COLO668 (cell line): ENCODE measurements around the gene DYNLT2.
"Not testable (repeated sequence)": the region's sequence is repeated elsewhere in the genome, so short reads cannot be mapped to it uniquely, and the experiment has no call there.

Source experiments
- DNase-seq: peaks from one replicate; lab custom pipeline; 2025; ENCODE audit not compliant: unreplicated experiment; lab: John Stamatoyannopoulos, UW

The DYNLT2 gene

DNA sequence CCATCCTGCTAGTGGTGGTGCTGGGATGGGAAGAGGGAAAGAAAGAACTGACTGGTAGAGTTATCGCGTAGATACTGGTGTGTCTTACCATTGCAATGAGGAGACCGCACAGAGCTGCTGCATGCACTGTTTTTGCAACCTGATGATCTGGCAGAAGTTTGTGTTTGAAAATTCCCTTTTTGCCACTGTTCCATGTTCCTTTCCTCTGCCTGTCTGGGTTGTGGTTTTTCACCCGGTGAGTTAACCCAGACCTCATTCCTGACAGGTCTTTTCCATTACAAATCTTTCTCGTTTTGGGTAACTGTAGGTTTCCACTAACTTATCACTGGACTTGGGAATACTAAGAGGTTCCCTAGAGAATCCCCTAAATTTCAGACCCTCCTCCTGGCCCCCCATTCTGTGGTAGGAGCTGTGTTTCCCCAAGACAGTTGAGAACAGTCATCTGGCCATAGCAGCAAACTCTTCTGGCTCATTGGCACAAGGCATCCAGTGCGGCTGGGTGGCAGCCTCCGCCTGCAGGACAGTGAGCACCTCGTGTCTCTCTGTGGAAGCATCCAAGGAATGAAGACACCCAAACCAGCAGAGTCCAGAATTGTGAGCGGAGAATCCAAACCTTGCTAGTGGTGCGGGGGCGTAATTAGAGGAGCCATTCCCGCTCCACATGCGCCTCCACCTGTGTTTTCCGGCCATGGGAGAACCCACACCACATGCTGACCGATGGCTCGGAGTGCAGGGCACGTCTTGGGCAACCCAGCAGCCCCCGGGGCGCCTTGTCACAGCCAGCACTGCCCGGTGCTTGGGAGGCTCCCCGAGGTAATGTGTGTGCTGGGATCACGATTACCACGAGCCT lies 32.8 kb upstream of the DYNLT2 start:
- no peak for DNase-seq

DNA sequence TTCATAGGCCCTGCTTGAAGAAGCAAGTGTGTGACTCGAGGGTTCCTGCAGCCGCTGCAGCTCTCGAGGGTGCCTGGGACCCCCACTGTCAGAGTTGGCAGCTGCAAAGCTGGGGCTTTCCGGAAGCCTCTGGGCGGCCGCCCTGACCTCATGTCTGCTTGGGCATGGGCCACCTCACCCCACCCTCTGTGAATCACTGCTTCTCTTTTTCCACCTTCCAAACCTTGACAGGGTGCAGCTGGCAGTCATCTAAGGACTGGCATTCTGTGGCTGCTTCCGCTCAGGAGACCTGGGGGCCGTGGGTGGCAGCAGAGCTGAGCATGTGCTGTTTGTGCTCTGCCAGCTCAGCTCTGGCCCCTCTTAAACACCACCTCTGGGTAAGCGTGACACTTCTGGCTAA lies 32.0 kb upstream of the DYNLT2 start:
- DNase-seq = no peak

DNA sequence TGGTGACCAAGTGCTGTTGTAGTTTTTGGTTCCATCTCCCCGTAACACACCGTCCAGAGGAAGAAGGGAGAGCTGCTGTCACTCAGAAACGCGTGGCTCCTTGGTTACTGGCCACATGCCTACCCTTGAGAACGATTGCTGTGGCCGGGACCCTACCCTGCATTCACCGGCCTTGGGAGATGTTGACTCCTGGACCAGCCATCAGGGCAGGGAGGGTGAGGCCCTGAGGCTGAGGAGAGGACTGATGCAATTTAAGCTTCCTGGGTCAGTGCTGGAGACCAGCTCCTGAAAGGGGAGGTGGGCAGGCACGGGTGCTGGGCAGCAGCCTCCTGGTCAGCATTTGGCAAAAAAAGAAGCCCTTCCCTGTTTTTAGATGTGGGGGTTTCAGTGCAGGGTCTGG lies 31.6 kb upstream of the DYNLT2 start:
- no peak for DNase-seq

DNA sequence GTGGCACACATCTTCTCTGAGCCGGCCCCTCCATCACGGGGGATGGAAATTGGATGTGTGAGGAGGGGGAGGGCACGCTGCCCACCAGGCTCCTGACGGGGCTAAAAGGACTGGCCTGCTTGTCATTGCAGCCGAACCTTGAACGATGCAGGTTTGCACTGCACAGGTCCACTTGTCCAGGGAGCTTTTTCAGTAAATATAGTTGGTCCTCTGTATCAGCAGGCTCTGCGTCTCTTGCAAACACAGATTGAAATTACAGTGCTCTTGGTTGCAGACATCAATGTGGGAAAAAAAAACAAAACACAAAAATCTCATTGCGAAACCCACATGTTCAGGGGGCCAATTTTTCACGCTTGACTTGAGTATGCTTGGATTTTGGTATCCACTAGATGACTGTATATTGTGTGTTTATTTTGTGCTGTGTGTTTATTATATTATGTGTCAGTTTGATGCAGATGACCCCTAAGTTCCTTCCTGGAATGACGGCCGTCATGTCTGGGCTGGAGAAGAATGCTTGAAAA lies 29.3 kb upstream of the DYNLT2 start:
- no peak for DNase-seq

DNA sequence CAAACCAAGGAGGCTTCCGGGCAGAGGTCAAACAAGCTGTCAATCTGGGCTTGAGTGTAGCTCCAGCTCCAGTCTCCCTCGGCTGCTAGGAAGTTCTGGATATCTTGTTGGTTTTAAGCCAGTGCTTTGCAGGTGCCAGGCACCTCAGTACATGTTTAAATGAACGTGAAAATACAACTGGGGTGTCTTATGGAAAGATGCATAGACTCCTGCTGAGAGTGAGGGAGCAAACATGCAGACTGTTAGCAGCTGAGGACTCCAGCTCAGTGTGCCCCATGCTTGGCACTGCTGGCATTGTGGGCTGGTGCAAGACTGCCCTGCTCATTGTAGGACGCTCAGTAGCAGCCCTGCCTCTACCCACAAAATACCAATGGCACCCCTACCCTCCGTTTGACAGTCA lies 28.5 kb upstream of the DYNLT2 start:
- DNase-seq = no peak

DNA sequence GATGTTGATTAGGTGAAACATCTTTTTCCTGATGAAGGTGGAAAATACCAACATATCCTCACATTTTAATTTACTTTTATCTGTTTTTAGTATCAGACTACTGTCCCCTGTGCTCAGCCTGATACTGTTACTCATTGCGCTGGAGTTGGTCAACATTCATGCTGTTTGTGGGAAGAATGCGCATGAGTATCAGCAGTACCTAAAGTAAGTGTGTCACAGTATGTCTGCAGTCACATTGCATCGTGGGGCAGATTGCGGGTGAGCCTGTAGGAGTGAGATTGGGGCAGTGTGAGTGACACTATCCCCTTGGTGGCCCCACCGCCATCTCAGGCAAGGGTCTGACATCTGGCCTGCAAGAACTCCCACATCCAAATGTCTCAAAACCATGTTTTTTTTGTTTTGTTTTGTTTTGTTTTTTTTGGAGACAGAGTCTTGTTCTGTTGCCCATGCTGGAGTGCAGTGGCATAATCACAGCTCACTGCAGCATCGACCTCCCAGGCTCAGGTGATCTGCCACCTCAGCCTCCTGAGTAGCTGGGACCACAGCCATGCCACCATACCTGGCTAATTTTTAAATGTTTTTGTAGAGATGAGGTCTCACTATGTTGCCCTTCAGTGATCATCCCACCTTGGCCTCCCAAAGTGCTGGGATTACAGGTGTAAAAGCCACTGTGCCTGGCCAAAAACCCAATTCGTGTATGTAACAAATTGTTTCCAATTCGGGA lies 27.9 kb upstream of the DYNLT2 start:
- no peak for DNase-seq

DNA sequence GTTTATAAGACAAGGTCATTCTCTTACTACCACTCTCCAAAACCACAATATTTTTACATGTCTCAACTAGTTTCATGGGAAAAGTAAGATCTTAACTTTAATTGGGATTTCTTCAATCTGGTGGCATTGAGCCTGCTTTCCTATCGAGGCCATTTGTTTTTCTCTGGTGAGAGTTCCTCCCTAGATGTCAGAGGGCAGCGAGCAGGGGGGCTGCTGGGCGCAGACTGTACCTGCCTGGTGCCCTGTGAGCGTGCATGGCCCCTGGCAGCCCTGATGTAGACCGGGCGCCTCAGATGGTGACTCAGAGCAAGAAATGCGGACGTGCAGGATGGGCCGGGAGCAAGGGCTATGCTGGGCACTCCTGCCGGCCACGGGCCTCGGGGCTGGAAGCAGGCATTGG lies 27.3 kb upstream of the DYNLT2 start:
- no peak for DNase-seq

DNA sequence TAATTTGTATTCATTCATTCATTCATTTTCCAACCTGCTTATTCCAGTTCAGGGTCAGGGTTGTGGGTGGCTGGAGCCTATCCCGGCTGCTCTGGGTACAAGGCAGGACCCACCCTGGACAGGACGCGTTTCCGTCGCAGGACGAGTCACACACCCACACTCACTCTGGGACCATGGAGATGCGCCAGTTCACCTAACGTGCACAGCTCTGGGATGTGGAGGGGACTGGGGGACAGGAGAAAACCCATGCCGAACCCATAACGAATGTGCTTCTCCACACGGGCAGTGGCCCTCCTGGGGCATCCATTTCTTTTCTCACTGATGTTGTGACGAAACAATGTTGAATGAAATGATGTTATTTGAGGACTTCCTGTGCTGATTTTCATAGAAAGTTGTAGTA lies 26.5 kb upstream of the DYNLT2 start:
- DNase-seq = no peak

DNA sequence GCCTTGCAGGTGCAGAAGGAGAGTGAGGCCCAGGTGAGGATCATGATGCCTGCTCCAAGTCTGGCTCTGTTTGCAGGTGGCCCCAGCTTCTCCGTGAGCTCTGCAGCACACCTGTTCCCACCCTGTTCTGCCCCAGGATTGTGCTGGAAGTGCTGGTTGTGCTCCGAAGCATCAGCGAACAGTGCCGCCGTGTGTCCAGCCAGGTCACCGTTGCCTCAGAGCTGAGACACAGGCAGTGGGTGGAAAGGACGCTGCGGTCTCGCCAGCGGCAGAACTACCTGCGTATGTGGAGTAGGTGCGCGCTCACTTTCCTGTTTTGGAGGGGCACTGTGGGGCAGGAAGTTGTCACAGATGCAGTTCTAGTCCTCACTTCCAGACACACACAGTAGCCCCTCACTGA lies 25.0 kb upstream of the DYNLT2 start:
- no peak for DNase-seq

DNA sequence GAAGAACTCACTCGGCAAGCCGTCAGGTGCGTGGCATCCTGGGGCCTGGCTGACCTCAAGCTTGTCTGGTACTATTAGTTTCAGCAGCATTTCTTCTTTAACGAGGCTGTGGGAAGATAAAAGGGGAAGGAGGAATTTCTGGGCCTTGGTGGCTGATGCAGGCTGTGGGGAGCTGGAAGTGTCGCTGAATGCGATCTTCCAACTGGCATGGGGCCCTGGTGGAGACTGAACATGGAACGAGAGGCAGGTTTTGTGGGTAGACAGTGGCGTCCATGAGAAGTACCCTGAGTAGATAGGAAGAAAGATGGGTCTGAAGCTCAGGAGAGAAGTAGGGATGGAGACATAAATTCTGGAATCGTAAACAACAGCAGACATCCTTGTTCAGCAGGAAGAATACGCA lies 23.9 kb upstream of the DYNLT2 start:
- DNase-seq = no peak

DNA sequence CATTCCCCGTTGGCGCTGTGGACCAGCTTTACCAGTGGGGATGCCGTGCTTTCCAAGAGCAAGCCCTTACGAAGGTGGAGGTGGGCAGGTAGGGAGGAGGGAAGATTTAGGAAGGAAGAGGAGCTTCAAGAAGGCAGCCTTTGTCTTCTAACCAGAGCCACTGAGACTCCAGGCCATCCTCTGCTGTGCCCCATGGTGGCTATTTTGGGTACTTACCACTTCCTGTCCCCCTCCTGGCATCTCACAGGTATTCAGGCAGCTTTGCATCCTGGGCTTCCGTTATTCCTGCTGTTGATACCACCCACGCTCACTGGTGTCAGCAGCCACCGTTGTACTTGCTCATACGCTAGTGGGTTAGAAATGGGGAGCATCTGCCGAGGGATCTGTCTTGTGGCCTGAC lies 23.0 kb upstream of the DYNLT2 start:
- DNase-seq = no peak

DNA sequence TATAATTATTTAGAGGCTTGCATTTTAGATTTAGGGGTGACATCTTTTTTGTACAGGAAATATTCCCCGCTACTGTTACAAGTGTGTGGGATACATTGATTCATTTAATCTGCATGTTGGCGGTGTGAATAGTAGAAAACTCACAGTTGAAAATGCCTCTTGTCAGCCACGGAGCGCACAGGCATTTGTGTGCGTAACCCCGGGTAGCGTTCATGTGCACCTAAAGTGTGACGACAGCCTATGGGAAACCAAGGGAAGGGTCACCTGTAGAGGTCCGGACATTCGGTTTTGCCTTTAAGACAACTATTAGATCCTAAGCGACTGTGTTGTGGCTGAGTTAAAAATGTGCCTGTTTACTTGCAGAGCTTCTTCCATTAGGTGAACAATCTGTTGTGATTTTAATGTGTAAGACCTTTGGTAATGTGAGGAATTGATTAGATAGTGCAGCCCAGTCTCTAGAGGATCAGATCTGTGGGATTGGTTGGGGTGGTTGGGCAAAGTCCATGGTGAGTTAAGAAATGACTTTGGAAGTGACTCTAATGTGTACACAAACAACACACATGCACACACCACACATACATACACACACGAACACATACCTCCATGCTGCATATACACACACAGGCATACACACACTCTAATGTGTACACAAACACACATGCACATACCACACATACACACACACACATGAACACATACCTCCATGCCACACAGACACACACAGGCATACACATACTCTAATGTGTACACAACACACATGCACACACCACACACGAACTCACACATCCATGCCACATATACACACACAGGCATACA lies 15.8 kb upstream of the DYNLT2 start:
- DNase-seq = no peak

DNA sequence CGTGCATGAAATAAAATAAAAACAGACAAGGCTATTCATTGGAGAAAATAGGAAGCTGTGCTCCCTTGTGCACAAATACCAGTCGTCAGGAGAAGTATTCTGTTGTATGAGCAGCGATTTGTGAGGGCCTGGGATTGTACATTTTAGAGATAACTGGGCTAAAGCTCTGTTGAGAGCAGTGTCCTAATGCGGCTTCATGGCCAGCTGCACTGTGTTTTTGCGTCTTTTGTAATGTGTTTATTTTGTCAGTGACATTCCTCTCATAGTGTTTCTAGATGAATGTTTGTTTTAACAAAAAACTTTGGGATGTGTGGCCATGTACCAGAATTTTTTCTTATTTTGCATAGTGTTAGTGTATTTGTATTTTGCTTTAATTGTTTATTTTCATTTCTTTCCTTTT lies 14.9 kb upstream of the DYNLT2 start:
- DNase-seq = no peak

DNA sequence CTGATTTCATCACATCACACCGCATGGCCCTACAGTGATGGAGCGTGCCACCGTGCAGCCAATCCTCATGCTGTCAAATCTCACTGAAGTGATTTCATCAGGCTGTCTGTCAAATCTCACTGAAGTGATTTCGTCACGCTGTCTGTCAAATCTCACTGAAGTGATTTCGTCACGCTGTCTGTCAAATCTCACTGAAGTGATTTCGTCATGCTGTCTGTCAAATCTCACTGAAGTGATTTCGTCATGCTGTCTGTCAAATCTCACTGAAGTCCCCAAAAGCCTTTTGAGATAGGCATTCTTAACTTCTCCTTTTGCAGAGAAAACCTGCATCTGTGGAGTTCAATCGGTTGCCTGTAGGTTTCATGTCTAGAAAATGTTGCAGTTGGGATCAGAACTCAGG lies 14.4 kb upstream of the DYNLT2 start:
- not testable (repeated sequence) for DNase-seq

DNA sequence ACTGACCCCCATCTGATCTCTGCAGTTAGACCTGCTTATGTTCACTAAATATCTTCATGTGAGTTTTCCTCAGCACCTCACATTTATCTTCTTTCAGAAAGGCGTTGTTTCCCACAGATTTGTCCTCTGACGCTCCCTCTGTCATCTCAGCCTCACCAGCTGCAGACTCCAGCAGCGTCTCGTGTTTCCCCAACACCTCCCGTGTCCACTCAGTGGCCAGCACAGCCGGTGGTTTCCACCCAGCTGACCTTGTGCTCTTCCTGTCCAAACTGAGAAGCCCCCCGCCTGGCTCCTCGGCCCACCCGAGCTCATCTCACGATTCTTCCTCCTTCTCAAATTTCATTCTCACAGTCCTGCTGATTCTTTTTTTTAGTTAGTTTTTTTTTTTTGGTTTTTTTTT lies 12.5 kb upstream of the DYNLT2 start:
- DNase-seq = no peak

DNA sequence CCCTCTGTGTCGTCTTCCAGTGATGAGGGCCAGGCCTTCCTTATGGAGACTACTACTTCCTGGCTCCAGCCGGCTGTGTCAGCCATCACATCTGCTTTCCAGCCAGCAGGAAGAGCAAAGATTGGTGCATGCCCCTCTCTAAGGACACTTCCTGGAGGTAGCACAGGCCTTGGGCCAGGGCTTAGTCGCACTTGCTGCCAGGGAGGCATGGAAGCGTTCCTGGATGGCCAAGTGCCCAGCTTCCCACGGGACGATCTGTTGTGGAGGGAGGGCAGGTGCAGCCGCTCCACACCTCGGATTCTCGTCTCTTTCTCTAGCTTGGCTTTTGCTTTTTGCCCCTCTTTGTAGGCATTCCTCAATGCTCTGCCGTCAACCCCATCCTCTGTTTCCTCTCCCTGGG lies 11.9 kb upstream of the DYNLT2 start:
- no peak for DNase-seq

DNA sequence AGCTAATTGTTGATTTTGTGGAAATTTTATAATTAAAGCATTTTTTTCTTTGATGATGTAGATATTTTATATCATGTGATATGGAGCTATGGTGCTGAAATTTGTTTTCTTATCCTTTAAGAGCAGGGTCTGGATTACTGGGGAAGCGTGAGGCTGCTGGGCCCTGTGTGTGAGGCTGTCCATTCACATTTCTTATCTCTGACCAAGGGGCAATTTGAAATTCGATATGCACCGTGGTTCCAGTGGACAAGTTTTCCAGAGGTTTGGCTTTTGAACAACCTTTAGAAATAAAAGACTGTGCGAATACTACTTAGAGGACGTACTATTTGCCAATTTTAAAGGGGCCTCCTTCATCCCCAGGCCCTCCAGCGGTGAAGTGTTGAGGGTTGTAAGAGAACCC lies 3.8 kb upstream of the DYNLT2 start:
- no peak for DNase-seq

DNA sequence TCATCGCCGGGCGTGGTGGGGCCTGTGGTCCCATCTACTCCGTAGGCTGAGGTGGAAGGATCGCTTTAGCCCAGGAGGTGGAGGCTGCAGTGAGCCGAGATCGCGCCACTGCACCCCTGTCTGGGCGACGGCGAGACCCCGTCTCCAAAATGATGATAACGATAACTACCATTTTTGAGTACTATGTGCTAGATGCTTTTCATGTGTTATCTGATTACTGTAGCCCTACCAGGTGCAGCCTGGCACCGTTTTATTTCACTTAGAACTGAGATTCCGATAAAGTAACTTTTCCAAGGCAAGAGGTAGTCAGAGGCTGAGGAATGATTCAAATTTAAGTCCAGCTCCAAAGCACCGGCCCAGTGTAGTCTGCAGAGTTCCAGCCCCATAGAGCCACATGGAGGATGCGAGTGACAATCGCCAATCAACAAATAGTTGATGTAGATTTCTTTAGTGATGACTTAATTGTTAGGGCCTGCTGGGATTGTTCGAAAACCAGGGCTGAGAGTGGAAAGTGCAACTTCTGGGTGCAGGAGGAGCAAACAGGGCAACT lies 777 bp upstream of the DYNLT2 start:
- DNase-seq = no peak

DNA sequence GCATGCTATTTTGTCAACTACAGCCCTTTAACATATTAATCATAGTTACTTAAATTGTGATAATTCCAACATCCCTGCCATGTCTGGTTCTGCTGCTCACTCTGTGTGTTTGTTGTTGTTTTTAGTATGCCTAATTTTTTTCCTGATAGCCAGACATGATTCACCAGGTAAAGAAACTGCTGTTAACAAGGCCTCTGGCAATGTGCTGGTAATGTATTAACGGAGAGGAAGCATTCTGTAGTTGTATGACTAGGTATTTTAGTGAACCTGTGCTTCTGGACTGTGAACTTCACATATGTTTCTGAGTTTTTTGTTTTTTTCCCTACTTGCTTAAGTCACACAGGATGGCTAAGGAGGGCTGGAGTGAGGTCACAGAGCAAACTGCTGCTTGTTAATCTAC lies 4.8 kb downstream of the DYNLT2 start:
- no peak for DNase-seq

DNA sequence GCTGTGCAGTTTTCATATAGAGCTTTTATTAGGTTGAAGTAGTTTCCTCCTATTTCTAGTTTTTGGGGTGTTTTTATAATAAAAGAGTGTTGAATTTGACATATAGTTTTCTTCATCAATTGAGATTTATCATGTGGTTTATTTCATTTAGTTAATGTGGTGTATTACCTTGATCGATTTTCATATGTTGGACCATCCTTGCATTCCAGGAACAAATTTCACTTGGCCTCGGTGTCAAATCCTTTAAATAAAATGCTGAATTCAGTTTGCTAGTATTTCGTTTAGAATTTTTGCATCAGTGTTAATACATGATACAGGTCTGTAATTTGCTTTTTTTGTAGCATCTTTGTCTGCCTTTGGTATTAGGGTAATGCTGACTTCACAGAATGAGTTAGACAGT lies 6.0 kb downstream of the DYNLT2 start:
- DNase-seq = no peak

DNA sequence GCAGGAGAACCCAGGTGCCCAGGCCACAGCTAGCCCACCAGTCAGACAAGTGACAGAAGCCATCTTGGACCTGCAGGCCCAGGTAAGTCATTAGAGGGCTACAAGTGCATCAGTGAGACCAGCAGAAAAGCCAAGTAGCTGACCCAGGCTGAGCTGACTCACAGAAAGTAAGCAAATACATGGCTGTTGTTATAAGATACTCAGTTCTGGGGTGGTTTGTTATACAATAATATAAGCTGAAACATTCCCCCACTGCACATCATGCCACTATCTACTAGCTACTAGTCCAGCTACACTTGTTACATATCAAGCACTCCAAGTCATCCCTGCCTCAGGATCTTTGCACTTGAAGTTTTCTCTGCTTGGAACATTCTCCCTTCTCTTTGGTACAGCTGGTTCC lies 10.0 kb downstream of the DYNLT2 start:
- DNase-seq = no peak
